ENCODE results near the gene CCDC197. TPM values are rescaled to one million over a fixed set of nuclear protein-coding genes. Genes with fewer than 3 reads are reported as not detected.

CCDC197 gene
- total and polyA plus RNA-seq, 9 of the 15 experiments (the other 6 are each of a cell fraction or from before 2014, with no cell fraction given): not detected

DNA sequence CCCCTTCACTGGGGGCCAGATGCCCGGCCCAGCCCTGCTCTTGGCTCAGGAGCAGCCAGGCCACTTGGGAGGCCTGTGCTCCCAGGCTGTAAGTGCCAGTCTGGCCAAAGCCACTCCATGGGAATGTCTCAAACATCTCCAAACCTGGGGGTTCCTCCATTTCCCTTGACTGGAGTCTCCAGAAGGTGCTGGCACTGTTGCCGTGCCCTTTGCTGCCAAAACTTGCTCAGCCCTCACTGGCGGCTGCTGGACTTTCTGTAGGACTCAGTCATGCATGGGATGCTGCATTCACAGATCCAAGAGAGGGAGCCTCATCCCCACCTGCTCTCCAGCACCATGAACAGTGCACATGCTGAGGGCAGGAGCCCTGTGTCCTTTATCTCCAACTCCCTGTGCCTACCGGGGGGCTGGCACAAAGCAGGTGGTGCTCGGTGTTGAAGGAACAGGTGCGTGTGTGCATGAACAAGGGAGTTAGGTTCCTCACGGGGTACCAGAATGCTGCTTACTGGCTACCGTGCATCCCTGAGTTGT lies 19.4 kb downstream of the CCDC197 start:
- no peak overlapping the region for H3K4me3 ChIP-seq
- H2AFZ ChIP-seq (ENCODE audit: low read depth, low read length): no peak overlapping the region
- WGBS (ENCODE audit: insufficient coverage, low coverage, missing lambda C conversion rate): 0% methylated on average over 5 of the region's 8 CpGs
- H3K27me3 ChIP-seq (ENCODE audit: control insufficient read depth in 2 of 2, insufficient read depth in 2 of 2, low read length in 2 of 2): peaks cover 0 to 31% of the 10 kb centered on the region in 2 experiments; a peak in 3 of 5 replicates
- H3K9me1 ChIP-seq (ENCODE audit: control insufficient read depth, insufficient read depth, low read length): no peaks in the 10 kb centered on the region
- TF ChIP-seq FUS (optimal IDR thresholded peaks at IDR 0.05; ENCODE audit: low read depth, low read length) (no peak), DDX20 (tag; IDR thresholded peaks at IDR 0.05; ENCODE audit: low read depth) (no peak), POLR2A (conservative IDR thresholded peaks at IDR 0.05) (no peak), NELFE (IDR thresholded peaks at IDR 0.05; ENCODE audit: insufficient read depth, insufficient read length) (no peak), ZEB2 (IDR thresholded peaks at IDR 0.05) (no peak), SMAD3 (CRISPR knock-in tag; conservative IDR thresholded peaks at IDR 0.05) (no peak), TAF15 (IDR thresholded peaks at IDR 0.05; ENCODE audit: low read depth, low read length) (no peak)
- TF ChIP-seq, protein P1, sequence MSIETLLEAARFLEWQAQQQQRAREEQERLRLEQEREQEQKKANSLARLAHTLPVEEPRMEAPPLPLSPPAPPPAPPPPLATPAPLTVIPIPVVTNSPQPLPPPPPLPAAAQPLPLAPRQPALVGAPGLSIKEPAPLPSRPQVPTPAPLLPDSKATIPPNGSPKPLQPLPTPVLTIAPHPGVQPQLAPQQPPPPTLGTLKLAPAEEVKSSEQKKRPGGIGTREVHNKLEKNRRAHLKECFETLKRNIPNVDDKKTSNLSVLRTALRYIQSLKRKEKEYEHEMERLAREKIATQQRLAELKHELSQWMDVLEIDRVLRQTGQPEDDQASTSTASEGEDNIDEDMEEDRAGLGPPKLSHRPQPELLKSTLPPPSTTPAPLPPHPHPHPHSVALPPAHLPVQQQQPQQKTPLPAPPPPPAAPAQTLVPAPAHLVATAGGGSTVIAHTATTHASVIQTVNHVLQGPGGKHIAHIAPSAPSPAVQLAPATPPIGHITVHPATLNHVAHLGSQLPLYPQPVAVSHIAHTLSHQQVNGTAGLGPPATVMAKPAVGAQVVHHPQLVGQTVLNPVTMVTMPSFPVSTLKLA (conservative IDR thresholded peaks at IDR 0.05): no peak
- TF ChIP-seq, protein P2, sequence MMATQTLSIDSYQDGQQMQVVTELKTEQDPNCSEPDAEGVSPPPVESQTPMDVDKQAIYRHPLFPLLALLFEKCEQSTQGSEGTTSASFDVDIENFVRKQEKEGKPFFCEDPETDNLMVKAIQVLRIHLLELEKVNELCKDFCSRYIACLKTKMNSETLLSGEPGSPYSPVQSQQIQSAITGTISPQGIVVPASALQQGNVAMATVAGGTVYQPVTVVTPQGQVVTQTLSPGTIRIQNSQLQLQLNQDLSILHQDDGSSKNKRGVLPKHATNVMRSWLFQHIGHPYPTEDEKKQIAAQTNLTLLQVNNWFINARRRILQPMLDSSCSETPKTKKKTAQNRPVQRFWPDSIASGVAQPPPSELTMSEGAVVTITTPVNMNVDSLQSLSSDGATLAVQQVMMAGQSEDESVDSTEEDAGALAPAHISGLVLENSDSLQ (IDR thresholded peaks at IDR 0.05): no peak
- ChIA-PET CTCF (ENCODE audit: low intra/inter-chr PET ratio) (no interaction called here), POLR2A (no interaction called here)
- intact Hi-C loops (cut with micrococcal nuclease): no loop called here
- no peaks in the 10 kb centered on the region for H3K36me3 ChIP-seq (ENCODE audit: control insufficient read depth, insufficient read depth, low read length)
- H3K9me3 ChIP-seq (replicated peaks; ENCODE audit: control insufficient read depth, insufficient read depth, low read depth, low read length): no peaks in the 10 kb centered on the region
- no peaks in the 10 kb centered on the region for H4K20me1 ChIP-seq (replicated peaks; ENCODE audit: control insufficient read depth, insufficient read depth, low read length)
- no TSS peak for BruUV-seq (replicated peaks)
- no peak overlapping the region for H3K27ac ChIP-seq (ENCODE audit: extremely low read depth, low read depth, low read length)
- in situ Hi-C loops (cut with MboI): no loop called here
- no peaks in the 10 kb centered on the region for H3K79me2 ChIP-seq (ENCODE audit: control insufficient read depth, insufficient read depth, low read length)
- DNase-seq (ENCODE audit: extremely low read depth in 1 of 4, low spot score in 3 of 4) (no peak), ATAC-seq (no peak), FAIRE-seq (no peak)
- H3K4me1 ChIP-seq (replicated peaks in 1 of 2; ENCODE audit: control insufficient read depth in 2 of 2, insufficient read depth in 2 of 2, low read length in 2 of 2): no peaks in the 10 kb centered on the region
- no peak overlapping the region for H3K4me2 ChIP-seq (ENCODE audit: insufficient read depth, low read length)
- H3K9ac ChIP-seq (ENCODE audit: insufficient read depth in 1 of 2, low read depth in 2 of 2, low read length in 2 of 2): no peak overlapping the region
